Measurements from ENCODE around the gene YPEL4. TPM values are rescaled to one million over a fixed set of nuclear protein-coding genes. Genes with fewer than 3 reads are reported as not detected.

YPEL4 gene
- total RNA-seq, 1 donor from 2014 or later, result 3.1 TPM

GRCh38 chr11:57616595-57616994 is 33.1 kb downstream of the YPEL4 start:
- H3K36me3 ChIP-seq, result peaks cover 53% of the 10 kb centered on the region
- no peak overlapping the region for H3K27ac ChIP-seq
- TF ChIP-seq, protein P1, sequence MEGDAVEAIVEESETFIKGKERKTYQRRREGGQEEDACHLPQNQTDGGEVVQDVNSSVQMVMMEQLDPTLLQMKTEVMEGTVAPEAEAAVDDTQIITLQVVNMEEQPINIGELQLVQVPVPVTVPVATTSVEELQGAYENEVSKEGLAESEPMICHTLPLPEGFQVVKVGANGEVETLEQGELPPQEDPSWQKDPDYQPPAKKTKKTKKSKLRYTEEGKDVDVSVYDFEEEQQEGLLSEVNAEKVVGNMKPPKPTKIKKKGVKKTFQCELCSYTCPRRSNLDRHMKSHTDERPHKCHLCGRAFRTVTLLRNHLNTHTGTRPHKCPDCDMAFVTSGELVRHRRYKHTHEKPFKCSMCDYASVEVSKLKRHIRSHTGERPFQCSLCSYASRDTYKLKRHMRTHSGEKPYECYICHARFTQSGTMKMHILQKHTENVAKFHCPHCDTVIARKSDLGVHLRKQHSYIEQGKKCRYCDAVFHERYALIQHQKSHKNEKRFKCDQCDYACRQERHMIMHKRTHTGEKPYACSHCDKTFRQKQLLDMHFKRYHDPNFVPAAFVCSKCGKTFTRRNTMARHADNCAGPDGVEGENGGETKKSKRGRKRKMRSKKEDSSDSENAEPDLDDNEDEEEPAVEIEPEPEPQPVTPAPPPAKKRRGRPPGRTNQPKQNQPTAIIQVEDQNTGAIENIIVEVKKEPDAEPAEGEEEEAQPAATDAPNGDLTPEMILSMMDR (IDR thresholded peaks at IDR 0.05), result no peak
- H3K9me3 ChIP-seq, result no peaks in the 10 kb centered on the region
- H3K4me1 ChIP-seq, result no peaks in the 10 kb centered on the region
- DNase-seq (no peak), ATAC-seq (no peak)
- H3K4me3 ChIP-seq, result no peak overlapping the region
- intact Hi-C loops (cut with DNase I), result no loop called here
- no peaks in the 10 kb centered on the region for H3K27me3 ChIP-seq (ENCODE audit: low read depth)

- DNase-seq (no peak), ATAC-seq (no peak)
- TF ChIP-seq, protein P1 (IDR thresholded peaks at IDR 0.05), result no peak
- Histone ChIP-seq H3K36me3 (peaks cover 66% of the 10 kb centered on the region), H3K4me1 (no peaks in the 10 kb centered on the region), H3K27me3 (ENCODE audit: low read depth) (no peaks in the 10 kb centered on the region), H3K27ac (no peak overlapping the region), H3K9me3 (no peaks in the 10 kb centered on the region), H3K4me3 (no peak overlapping the region)
- intact Hi-C loops (cut with DNase I), result no loop called here
Observed at GRCh38 chr11:57615308-57615707, 34.4 kb downstream of the YPEL4 start.

DNA sequence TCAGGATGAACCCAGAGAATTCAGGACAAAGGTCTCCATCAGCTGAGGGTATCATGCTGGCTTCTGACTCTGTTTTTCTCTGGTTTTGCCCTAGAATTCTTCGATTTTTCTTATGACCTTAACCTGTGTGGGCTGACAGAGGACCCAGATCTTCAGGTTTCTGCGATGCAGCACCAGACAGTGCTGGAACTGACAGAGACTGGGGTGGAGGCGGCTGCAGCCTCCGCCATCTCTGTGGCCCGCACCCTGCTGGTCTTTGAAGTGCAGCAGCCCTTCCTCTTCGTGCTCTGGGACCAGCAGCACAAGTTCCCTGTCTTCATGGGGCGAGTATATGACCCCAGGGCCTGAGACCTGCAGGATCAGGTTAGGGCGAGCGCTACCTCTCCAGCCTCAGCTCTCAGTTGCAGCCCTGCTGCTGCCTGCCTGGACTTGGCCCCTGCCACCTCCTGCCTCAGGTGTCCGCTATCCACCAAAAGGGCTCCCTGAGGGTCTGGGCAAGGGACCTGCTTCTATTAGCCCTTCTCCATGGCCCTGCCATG is 35.4 kb downstream of the YPEL4 start:
- Histone ChIP-seq H3K27me3 (ENCODE audit: low read depth) (no peaks in the 10 kb centered on the region), H3K36me3 (peaks cover 76% of the 10 kb centered on the region), H3K27ac (no peak overlapping the region), H3K4me3 (no peak overlapping the region), H3K4me1 (no peaks in the 10 kb centered on the region), H3K9me3 (no peaks in the 10 kb centered on the region)
- TF ChIP-seq, protein P1 (IDR thresholded peaks at IDR 0.05), result no peak
- intact Hi-C loops (cut with DNase I), result no loop called here
- ATAC-seq, result no peak
- DNase-seq, result no peak

DNA sequence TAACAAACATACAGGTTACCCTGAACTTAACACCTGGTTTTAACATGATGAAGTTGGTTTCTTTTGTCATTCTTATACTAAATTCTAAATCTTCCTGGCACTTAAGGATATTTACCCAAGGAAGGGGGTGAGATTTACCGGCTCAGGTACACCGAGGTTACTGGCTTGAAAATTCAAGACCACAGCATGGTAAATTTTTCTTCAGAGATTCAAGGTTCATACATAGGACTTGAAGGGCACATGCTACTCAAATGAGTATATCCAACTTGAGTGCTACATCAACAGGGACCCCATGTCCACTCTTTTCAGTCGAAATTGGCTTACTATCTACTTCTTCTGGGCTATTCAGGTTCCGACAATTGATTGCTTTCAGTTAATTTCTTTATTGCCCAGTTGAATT is 39.5 kb downstream of the YPEL4 start:
- ATAC-seq (no peak), DNase-seq (no peak)
- no peaks in the 10 kb centered on the region for H3K4me1 ChIP-seq
- H3K36me3 ChIP-seq, result peaks cover 99% of the 10 kb centered on the region
- intact Hi-C loops (cut with DNase I), result no loop called here
- no peak overlapping the region for H3K4me3 ChIP-seq
- H3K27me3 ChIP-seq (ENCODE audit: low read depth), result no peaks in the 10 kb centered on the region
- H3K9me3 ChIP-seq, result no peaks in the 10 kb centered on the region
- H3K27ac ChIP-seq, result no peak overlapping the region
- TF ChIP-seq, protein P1 (IDR thresholded peaks at IDR 0.05), result no peak

- no peaks in the 10 kb centered on the region for H3K27me3 ChIP-seq (ENCODE audit: low read depth)
- TF ChIP-seq, protein P1 (IDR thresholded peaks at IDR 0.05), result no peak
- no peaks in the 10 kb centered on the region for H3K9me3 ChIP-seq
- DNase-seq, result no peak
- no peak overlapping the region for H3K27ac ChIP-seq
- intact Hi-C loops (cut with DNase I), result no loop called here
- ATAC-seq, result no peak
- no peak overlapping the region for H3K4me3 ChIP-seq
- H3K4me1 ChIP-seq, result no peaks in the 10 kb centered on the region
- peaks cover 75% of the 10 kb centered on the region for H3K36me3 ChIP-seq
Observed at GRCh38 chr11:57605028-57605420, 44.7 kb downstream of the YPEL4 start.
